ENCODE data around the gene SLC38A2.

The SLC38A2 gene

DNA sequence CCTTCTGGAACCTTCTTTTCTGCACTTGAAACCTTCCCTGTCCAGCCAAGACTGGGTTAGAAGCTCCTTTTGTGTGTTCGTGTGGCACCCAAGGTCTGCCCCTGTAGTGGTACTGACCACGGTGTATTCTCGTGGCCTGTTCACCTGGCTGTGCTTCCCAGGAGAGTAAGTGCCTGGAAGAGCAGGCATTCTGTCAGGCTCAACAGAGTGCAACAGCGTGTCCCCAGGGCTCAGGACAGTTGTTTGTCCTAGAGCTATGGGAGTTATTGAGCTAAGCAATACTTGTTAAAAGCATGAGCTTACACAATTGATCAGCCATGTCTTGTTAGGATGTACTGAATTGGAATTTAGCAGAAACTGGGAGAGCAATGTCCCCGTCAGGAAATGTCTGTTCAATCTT lies 12.9 kb upstream of the SLC38A2 start:
- Histone ChIP-seq H3K9me3 (ENCODE audit: control insufficient read depth, insufficient read depth, low read length) (no peaks in the 10 kb centered on the region), H3K36me3 (ENCODE audit: control insufficient read depth, insufficient read depth, low read length) (no peaks in the 10 kb centered on the region), H3K27me3 (ENCODE audit: control insufficient read depth, insufficient read depth, low read length) (no peaks in the 10 kb centered on the region), H3K27ac (ENCODE audit: low read length) (no peak overlapping the region), H3K4me3 (ENCODE audit: low read length) (no peak overlapping the region), H3K4me1 (ENCODE audit: control insufficient read depth, insufficient read depth, low read length) (peaks cover 3% of the 10 kb centered on the region)
- no CpG with 5 or more reads among the region's 5 CpGs for WGBS (ENCODE audit: insufficient coverage, insufficient read length)
- no peak for DNase-seq (ENCODE audit: low read depth, low spot score)

DNA sequence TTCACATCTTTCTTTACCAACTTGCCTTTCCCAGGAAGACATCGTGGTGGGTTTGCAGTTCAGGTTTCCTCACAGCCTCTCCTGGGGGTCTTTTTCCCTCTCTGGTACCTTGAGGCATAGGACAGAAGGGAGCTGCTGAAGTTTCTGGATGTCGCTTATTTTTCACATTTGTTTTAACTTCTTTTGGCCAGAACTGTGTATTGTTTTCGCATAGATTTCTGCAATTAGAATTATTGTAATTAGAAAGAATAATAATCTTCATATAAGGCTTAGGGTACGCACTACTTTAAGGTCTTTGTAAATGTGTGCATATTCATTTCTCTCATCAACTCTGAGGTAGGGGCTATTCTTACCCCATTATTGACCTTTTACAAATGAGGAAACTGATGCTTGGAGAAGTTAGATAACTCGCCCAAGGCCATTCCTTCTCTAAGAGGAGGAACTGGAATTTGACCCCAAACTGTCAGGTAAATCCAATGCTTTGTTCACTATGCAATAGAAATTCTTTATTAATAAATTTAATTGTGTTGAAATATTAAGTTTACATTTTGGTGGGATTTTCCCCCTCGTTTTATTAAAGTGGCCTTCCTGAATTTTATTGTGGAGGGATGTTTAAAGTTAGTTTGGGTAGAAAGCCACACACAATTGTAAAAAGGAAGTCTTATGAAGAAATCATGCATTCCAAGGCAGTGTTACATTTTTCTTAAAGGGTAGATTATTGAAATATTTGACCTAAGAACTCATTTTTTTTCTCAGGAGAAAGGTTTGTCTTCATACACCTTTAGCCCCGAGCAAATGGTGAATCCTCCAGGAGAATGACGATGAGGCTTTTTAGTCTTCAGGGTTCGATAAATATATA lies 12.1 kb upstream of the SLC38A2 start:
- DNase-seq (ENCODE audit: low read depth, low spot score) = no peak
- Histone ChIP-seq H3K9me3 (ENCODE audit: control insufficient read depth, insufficient read depth, low read length) (no peaks in the 10 kb centered on the region), H3K4me3 (ENCODE audit: low read length) (peak overlapping the region; percentile 59; the same call in 1 of the 2 replicates), H3K27me3 (ENCODE audit: control insufficient read depth, insufficient read depth, low read length) (no peaks in the 10 kb centered on the region), H3K4me1 (ENCODE audit: control insufficient read depth, insufficient read depth, low read length) (peaks cover 3% of the 10 kb centered on the region), H3K36me3 (ENCODE audit: control insufficient read depth, insufficient read depth, low read length) (no peaks in the 10 kb centered on the region), H3K27ac (ENCODE audit: low read length) (no peak overlapping the region)
- no CpG with 5 or more reads among the region's 9 CpGs for WGBS (ENCODE audit: insufficient coverage, insufficient read length)

DNA sequence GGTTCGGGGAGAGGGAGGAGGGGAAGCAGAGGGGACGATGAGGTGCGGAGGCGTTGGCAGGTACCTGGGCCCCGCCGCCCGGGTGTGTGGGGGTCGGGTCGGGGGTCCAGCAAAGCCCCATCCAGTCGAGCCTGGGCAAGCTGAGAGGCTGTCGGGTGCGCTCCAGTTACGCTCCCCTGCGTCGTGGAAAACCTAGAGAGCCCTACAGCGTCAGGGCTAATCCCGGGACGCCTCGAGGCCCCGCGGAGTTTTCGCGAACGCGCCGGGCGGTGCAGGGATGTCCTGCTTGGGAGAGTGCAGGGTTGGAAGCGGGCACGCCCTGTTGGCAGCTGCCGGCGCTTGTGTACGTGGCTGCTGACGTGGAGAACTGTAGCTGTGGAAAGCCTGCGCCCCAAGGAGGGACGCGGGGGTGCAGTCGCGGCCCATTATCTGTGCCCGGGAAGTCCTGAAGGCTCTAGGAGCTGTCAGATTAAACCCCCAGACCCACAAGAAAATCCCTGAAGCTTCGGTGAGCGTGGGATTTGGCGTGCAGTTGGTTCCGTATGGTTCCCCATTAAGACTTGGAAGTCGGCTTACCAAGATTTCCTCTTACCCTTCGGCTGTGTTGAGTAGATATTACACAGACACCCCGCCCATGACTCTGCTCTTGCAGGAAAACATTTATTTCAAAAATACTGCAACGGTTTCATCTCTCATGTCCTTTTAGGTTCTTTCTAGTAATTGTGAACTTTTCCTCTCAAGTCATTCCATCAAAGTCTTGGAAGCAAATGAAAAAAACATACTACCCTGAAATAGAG lies 11.3 kb upstream of the SLC38A2 start:
- no peak for DNase-seq (ENCODE audit: low read depth, low spot score)
- Histone ChIP-seq H3K4me1 (ENCODE audit: control insufficient read depth, insufficient read depth, low read length) (peaks cover 3% of the 10 kb centered on the region), H3K27ac (ENCODE audit: low read length) (no peak overlapping the region)

DNA sequence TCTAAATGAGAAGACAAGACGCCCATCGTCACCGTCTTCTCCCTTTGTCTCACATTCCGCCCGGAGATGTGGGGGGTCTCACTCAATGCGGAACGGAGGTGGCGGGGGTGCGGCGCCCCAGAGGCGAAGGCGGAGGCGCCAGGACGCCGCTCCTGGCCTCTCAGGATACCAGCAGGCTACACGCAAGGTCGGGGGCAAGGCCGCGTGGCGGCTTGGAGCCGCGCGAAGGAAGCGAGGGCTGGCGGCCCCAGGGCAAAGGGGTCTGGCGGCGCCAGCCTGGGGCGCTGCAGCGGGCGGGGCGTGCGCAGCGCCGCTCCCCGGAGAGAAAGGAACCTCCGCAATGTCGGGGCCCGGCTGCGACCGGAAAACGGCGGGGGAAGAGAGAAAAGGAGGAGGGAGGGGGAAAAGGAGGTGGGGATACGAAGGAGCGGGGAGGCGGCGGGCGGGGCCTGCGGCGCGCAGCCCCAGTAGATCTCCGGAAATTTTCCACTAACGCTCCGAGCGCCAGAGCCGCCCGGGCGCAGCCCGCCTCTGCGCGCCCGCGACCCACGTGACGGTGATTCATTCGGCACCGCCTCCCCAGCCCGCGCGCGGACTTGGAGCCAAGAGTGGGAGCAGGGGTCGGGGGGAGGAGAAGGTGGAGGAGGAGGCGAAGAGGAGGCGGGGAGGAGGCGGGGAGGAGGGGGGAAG lies 10.5 kb upstream of the SLC38A2 start:
- peak overlapping the region; percentile 59; the same call in 1 of the 2 replicates for H3K4me3 ChIP-seq (ENCODE audit: low read length)
- H3K27ac ChIP-seq (ENCODE audit: low read length) = no peak overlapping the region
- H3K9me3 ChIP-seq (ENCODE audit: control insufficient read depth, insufficient read depth, low read length) = no peaks in the 10 kb centered on the region
- no CpG with 5 or more reads among the region's 74 CpGs for whole genome bisulfite sequencing (ENCODE audit: insufficient coverage, insufficient read length)
- peaks cover 3% of the 10 kb centered on the region for H3K4me1 ChIP-seq (ENCODE audit: control insufficient read depth, insufficient read depth, low read length)
- no peaks in the 10 kb centered on the region for H3K27me3 ChIP-seq (ENCODE audit: control insufficient read depth, insufficient read depth, low read length)
- DNase-seq (ENCODE audit: low read depth, low spot score) = no peak
- H3K36me3 ChIP-seq (ENCODE audit: control insufficient read depth, insufficient read depth, low read length) = no peaks in the 10 kb centered on the region

More for the DNA sequence above, 11.3 kb upstream of the SLC38A2 start:
- H3K9me3 ChIP-seq (ENCODE audit: control insufficient read depth, insufficient read depth, low read length) = no peaks in the 10 kb centered on the region
- WGBS (ENCODE audit: insufficient coverage, insufficient read length) = no CpG with 5 or more reads among the region's 47 CpGs
- no peaks in the 10 kb centered on the region for H3K36me3 ChIP-seq (ENCODE audit: control insufficient read depth, insufficient read depth, low read length)
- H3K4me3 ChIP-seq (ENCODE audit: low read length) = peak overlapping the region; percentile 59
- H3K27me3 ChIP-seq (ENCODE audit: control insufficient read depth, insufficient read depth, low read length) = no peaks in the 10 kb centered on the region

DNA sequence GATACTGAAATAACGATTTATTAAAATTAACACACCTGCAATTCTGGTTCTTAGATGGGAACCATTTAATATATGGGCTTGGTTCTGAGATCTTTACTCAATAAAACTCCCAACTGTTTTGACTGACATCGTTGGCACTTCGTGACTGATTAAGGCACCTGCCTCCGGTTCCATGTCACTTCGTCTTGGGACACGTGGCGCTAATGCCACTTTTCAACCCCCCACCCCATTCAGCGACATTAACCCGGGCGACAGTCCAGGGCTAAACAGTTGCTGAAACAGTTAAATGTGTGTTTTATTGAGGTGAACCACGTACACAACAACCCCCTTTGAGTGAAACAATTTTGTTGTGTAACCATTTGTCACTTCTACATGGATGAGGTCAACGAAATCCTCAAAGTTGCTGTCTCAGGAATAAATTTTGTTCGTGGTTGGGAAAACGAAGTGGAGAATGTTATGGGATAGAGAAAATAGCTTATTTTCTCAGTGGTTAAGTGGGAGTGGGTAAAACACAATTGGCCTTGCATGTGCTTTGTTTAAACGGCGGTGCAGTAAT lies 9.9 kb upstream of the SLC38A2 start:
- Histone ChIP-seq H3K36me3 (ENCODE audit: control insufficient read depth, insufficient read depth, low read length) (no peaks in the 10 kb centered on the region), H3K4me3 (ENCODE audit: low read length) (peak overlapping the region; percentile 59; the same call in 1 of the 2 replicates), H3K9me3 (ENCODE audit: control insufficient read depth, insufficient read depth, low read length) (no peaks in the 10 kb centered on the region; the same call in 1 of the 2 replicates), H3K27me3 (ENCODE audit: control insufficient read depth, insufficient read depth, low read length) (no peaks in the 10 kb centered on the region), H3K27ac (ENCODE audit: low read length) (peak overlapping the region; percentile 14), H3K4me1 (ENCODE audit: control insufficient read depth, insufficient read depth, low read length) (no peaks in the 10 kb centered on the region; the same call in 1 of the 2 replicates)
- DNase-seq (ENCODE audit: low read depth, low spot score) = no peak
- whole genome bisulfite sequencing (ENCODE audit: insufficient coverage, insufficient read length) = no CpG with 5 or more reads among the region's 16 CpGs

DNA sequence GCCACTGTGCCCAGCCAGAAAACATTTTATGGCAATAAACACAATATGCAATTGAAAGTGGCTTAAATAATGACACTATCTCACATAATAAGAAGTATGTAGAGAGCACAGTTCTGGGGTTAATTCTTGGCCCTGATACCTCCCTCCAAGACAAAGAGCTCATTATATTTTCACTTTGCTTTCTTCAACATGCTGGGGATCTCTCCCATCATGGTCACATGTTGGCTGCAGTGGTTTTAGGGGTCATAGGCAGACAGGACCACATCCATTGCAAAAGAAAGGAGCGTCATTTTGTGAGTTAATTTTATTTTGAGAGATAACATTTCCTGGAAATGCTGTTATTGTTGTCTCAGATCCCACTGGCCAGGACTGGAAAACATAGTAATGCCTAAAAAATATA lies 8.3 kb upstream of the SLC38A2 start:
- H3K4me1 ChIP-seq (ENCODE audit: control insufficient read depth, insufficient read depth, low read length) = no peaks in the 10 kb centered on the region; the same call in 1 of the 2 replicates

DNA sequence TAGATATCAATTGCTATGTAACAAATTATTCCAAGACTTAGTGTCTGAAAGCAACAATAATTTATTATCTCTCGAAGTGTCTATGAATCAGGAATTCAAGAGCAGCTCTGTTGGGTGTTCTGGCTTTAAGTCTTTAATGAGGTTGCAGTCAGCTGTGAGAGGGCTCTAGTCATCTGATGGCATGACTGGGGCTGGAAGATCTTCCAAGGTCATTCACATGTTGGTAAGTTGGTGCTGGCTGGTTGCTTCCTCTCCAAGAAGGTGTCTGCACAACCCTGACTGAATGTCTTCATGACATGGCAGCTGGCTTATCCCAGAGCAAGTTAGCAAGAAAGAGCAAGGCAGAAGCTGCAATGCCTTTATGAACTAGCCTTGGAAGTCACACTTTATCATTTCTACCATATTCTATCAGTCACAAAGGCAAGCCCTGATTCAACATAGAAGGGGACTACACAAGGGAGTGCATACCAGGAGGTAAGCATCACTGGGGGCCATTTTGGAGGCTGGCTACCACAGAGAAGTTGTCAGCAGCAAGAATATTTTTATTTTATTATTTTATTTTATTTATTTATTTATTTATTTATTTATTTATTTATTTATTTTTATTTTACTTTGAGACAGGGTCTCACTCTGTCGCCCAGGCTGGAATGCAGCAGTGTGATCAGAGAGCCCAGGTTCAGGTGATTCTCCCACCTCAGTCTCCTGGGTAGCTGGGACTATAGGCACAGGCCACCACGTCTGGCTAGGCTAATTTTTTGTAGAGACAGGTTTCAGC lies 7.6 kb upstream of the SLC38A2 start:
- WGBS (ENCODE audit: insufficient coverage, insufficient read length) = no CpG with 5 or more reads among the region's 3 CpGs
- H3K36me3 ChIP-seq (ENCODE audit: control insufficient read depth, insufficient read depth, low read length) = no peaks in the 10 kb centered on the region
- H3K4me1 ChIP-seq (ENCODE audit: control insufficient read depth, insufficient read depth, low read length) = no peaks in the 10 kb centered on the region; the same call in 1 of the 2 replicates
- H3K27ac ChIP-seq (ENCODE audit: low read length) = no peak overlapping the region
- no peak overlapping the region for H3K4me3 ChIP-seq (ENCODE audit: low read length)
- H3K27me3 ChIP-seq (ENCODE audit: control insufficient read depth, insufficient read depth, low read length) = no peaks in the 10 kb centered on the region
- DNase-seq (ENCODE audit: low read depth, low spot score) = no peak
- no peaks in the 10 kb centered on the region; the same call in 1 of the 2 replicates for H3K9me3 ChIP-seq (ENCODE audit: control insufficient read depth, insufficient read depth, low read length)

More for the DNA sequence above, 8.3 kb upstream of the SLC38A2 start:
- no peak overlapping the region for H3K27ac ChIP-seq (ENCODE audit: low read length)
- no peak for DNase-seq (ENCODE audit: low read depth, low spot score)
- no peaks in the 10 kb centered on the region; the same call in 1 of the 2 replicates for H3K9me3 ChIP-seq (ENCODE audit: control insufficient read depth, insufficient read depth, low read length)
- WGBS (ENCODE audit: insufficient coverage, insufficient read length) = no CpG with 5 or more reads among the region's 1 CpG
- H3K36me3 ChIP-seq (ENCODE audit: control insufficient read depth, insufficient read depth, low read length) = no peaks in the 10 kb centered on the region
- H3K4me3 ChIP-seq (ENCODE audit: low read length) = no peak overlapping the region
- no peaks in the 10 kb centered on the region for H3K27me3 ChIP-seq (ENCODE audit: control insufficient read depth, insufficient read depth, low read length)

DNA sequence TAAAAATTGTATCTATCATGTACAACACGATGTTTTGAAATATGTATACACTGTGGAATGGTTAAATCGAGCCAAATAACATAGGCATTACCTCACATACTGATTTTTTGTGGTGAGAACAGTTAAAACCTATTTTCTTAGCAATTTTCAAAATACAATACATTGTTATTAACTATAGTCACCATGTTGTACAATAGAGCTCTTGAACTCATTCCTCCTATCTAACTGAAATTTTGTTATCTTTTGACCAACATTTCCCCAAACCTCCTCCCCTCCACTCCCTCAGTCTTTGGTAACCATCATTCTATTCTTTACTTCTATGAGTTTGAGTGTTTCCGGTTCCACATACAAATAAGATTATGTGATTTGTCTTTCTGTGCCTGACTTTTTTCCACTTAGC lies 6.8 kb upstream of the SLC38A2 start:
- Histone ChIP-seq H3K9me3 (ENCODE audit: control insufficient read depth, insufficient read depth, low read length) (no peaks in the 10 kb centered on the region; the same call in 1 of the 2 replicates), H3K4me3 (ENCODE audit: low read length) (no peak overlapping the region), H3K4me1 (ENCODE audit: control insufficient read depth, insufficient read depth, low read length) (no peaks in the 10 kb centered on the region; the same call in 1 of the 2 replicates), H3K36me3 (ENCODE audit: control insufficient read depth, insufficient read depth, low read length) (no peaks in the 10 kb centered on the region), H3K27me3 (ENCODE audit: control insufficient read depth, insufficient read depth, low read length) (no peaks in the 10 kb centered on the region), H3K27ac (ENCODE audit: low read length) (no peak overlapping the region)
- WGBS (ENCODE audit: insufficient coverage, insufficient read length) = no CpG with 5 or more reads among the region's 3 CpGs
- DNase-seq (ENCODE audit: low read depth, low spot score) = no peak

DNA sequence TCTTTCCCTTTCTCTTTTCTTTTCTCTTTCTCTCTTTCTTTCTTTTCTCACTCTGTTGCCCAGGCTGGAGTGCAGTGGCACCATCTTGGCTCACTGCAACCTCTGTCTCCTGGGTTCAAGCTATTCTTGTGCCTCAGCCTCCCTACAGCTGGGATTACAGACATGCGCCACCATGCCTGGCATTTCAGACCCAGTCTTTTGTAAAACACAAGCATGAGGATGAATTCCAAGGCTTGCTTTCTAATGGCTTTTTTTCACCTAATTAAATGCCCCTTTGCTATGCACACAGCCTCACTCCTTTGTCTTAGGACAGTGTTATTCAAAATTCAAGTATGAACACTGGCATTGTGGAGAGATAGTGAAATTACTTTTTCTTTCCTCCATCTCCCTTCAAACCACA lies 6.0 kb upstream of the SLC38A2 start:
- no CpG with 5 or more reads among the region's 1 CpG for WGBS (ENCODE audit: insufficient coverage, insufficient read length)
- Histone ChIP-seq H3K4me1 (ENCODE audit: control insufficient read depth, insufficient read depth, low read length) (peaks cover 3% of the 10 kb centered on the region; the same call in 1 of the 2 replicates), H3K27ac (ENCODE audit: low read length) (no peak overlapping the region), H3K4me3 (ENCODE audit: low read length) (no peak overlapping the region), H3K9me3 (ENCODE audit: control insufficient read depth, insufficient read depth, low read length) (no peaks in the 10 kb centered on the region; the same call in 1 of the 2 replicates), H3K27me3 (ENCODE audit: control insufficient read depth, insufficient read depth, low read length) (no peaks in the 10 kb centered on the region), H3K36me3 (ENCODE audit: control insufficient read depth, insufficient read depth, low read length) (no peaks in the 10 kb centered on the region)
- no peak for DNase-seq (ENCODE audit: low read depth, low spot score)

All from iPS DF 6.9 (cell line).